HG03095 (cell line): ENCODE results near the gene GUCY1A2.

Source experiments
- ATAC-seq: cut with Tn5 transposase; IDR thresholded peaks from one replicate; pipeline ENCODE4 v1.9.1; 2021; ENCODE audit warnings: moderate library complexity; ENCODE audit not compliant: unreplicated experiment

GUCY1A2 gene

GRCh38 chr11:106679581-106679980, 338.7 kb downstream of the GUCY1A2 start:
- no peak for ATAC-seq

GRCh38 chr11:106679181-106679580, 339.1 kb downstream of the GUCY1A2 start:
- no peak for ATAC-seq

GRCh38 chr11:106670069-106670468, 348.2 kb downstream of the GUCY1A2 start:
- ATAC-seq = no peak

- ATAC-seq = no peak
These were observed 350.1 kb downstream of the GUCY1A2 start for GRCh38 chr11:106668147-106668546.

- ATAC-seq = no peak
These were observed 361.6 kb downstream of the GUCY1A2 start for GRCh38 chr11:106656646-106657045.

- ATAC-seq = no peak
These were observed 373.5 kb downstream of the GUCY1A2 start for GRCh38 chr11:106644824-106645223.

- ATAC-seq = no peak
These were observed 375.9 kb downstream of the GUCY1A2 start for GRCh38 chr11:106642331-106642730.

- ATAC-seq = no peak
These were observed 386.0 kb downstream of the GUCY1A2 start for GRCh38 chr11:106632283-106632682.

- ATAC-seq = no peak
These were observed 390.6 kb downstream of the GUCY1A2 start for GRCh38 chr11:106627694-106628093.

- ATAC-seq = no peak
These were observed 392.7 kb downstream of the GUCY1A2 start for GRCh38 chr11:106625566-106625965.

- no peak for ATAC-seq
These were observed 393.9 kb downstream of the GUCY1A2 start for GRCh38 chr11:106624377-106624776.
